ENCODE results near the gene SFXN3. TPM values are rescaled to one million over a fixed set of nuclear protein-coding genes. Genes with fewer than 3 reads are reported as not detected.
A peak's percentile ranks its signal among the peaks of the same experiment; 100 is the strongest.

SFXN3 gene
- total RNA-seq, 1 experiment from 2014 or later = 5.6 TPM

- TF ChIP-seq ZNF532 (CRISPR knock-in tag; IDR thresholded peaks at IDR 0.05; ENCODE audit: borderline replicate concordance) (no peak), ERG (CRISPR knock-in tag; IDR thresholded peaks at IDR 0.05) (no peak), NR3C1 (CRISPR knock-in tag; conservative IDR thresholded peaks at IDR 0.05; ENCODE audit: low read depth) (no peak), CREB1 (CRISPR knock-in tag; IDR thresholded peaks at IDR 0.05) (no peak), KAT7 (CRISPR knock-in tag; IDR thresholded peaks at IDR 0.05; ENCODE audit: borderline replicate concordance) (no peak; the same call in 1 of the 2 replicates), USF2 (CRISPR knock-in tag; IDR thresholded peaks at IDR 0.05) (peak; percentile 92), ZNF425 (CRISPR knock-in tag; conservative IDR thresholded peaks at IDR 0.05) (no peak), HMGXB4 (CRISPR knock-in tag; IDR thresholded peaks at IDR 0.05) (peak; percentile 99), ARID4B (CRISPR knock-in tag; IDR thresholded peaks at IDR 0.05; ENCODE audit: borderline replicate concordance) (peak; percentile 25; the same call in 1 of the 2 replicates), E2F1 (CRISPR knock-in tag; IDR thresholded peaks at IDR 0.05) (no peak), ZBTB21 (CRISPR knock-in tag; IDR thresholded peaks at IDR 0.05; ENCODE audit: borderline replicate concordance) (no peak), ZNF263 (CRISPR knock-in tag; IDR thresholded peaks at IDR 0.05; ENCODE audit: low read depth) (no peak), ATF3 (CRISPR knock-in tag; conservative IDR thresholded peaks at IDR 0.05) (no peak), SP1 (CRISPR knock-in tag; conservative IDR thresholded peaks at IDR 0.05) (peak; percentile 16; the same call in 1 of the 2 replicates), PREB (CRISPR knock-in tag; IDR thresholded peaks at IDR 0.05; ENCODE audit: borderline replicate concordance) (no peak)
These were observed 33.5 kb upstream of the SFXN3 start (continued) for GRCh38 chr10:100997360-100998182.

Data from WTC11 (cell line).